CD1c-positive myeloid dendritic cell (primary cell): ENCODE results near the gene MASTL.

ENCODE experiments used
- DNase-seq: peaks from one replicate; pipeline ENCODE4 v3.0.0-alpha.2; 2016; ENCODE audit errors: extremely low spot score

Gene MASTL

GRCh38 chr10:27225011-27225590, 69.9 kb downstream of the MASTL start:
- no peak for DNase-seq

- no peak for DNase-seq
Measured at GRCh38 chr10:27225642-27226257, 70.6 kb downstream of the MASTL start.

- DNase-seq, result no peak
Measured at GRCh38 chr10:27230022-27230421, 74.9 kb downstream of the MASTL start.

- no peak for DNase-seq
Measured at GRCh38 chr10:27235706-27236105, 80.6 kb downstream of the MASTL start.
